GM12878 (cell line): Measurements from ENCODE around the gene AKNA. TPM values are rescaled to one million over a fixed set of nuclear protein-coding genes. Genes with fewer than 3 reads are reported as not detected.

Experiments
- ATF7 ChIP-seq: fragments of 450-650 bp; IDR thresholded peaks from 2 replicates; pipeline ENCODE4 v1.6.1; 2016; ENCODE audit warnings: low read depth, mild to moderate bottlenecking
- CREB1 ChIP-seq: IDR thresholded peaks from 2 replicates; pipeline ENCODE4 v1.6.1; 2012; ENCODE audit warnings: low read depth, mild to moderate bottlenecking, inconsistent platforms
- RELB ChIP-seq: fragments of 450-650 bp; IDR thresholded peaks from 2 replicates; pipeline ENCODE4 v1.6.1; 2017; ENCODE audit warnings: low read depth, mild to moderate bottlenecking, moderate library complexity
- ZBTB33 ChIP-seq: fragments of 450-650 bp; IDR thresholded peaks from 2 replicates; pipeline ENCODE4 v1.6.1; 2017; ENCODE audit warnings: mild to moderate bottlenecking
- polyA plus RNA-seq, 11 experiments: library from polyadenylated mRNA; depleted of rRNA in 4 of 11; unstranded in 6 of 11; stranded (reverse) in 5 of 11; fragments of >200 nt; fragmentation: Nextera tagmentation in 4 of 11; fragmentation: Illumina TruSeq in 1 of 11; extraction: Ambion mirVana in 4 of 11; extraction: Trizol in 1 of 11; gene quantifications; 1 replicate in 1 of 11; 2 replicates in 10 of 11; pipeline versions ENCODE4 v1.2.1 to v1.2.3, GENCODE V29; 2011 to 2016; ENCODE audit warnings: inconsistent platforms in 2 of 11, missing spikeins in 2 of 11, low read depth in 1 of 11
- total RNA-seq, 4 experiments: library from RNA; depleted of rRNA in 3 of 4; stranded (reverse); fragments of >200 nt in 3 of 4; fragmentation: Illumina TruSeq in 1 of 4; extraction: Trizol in 1 of 4; gene quantifications; 2 replicates each; pipeline versions ENCODE4 v1.2.1 to v1.2.3, GENCODE V29; 2013 to 2021
- TF ChIP-seq, protein P1 (sequence below): IDR thresholded peaks from 2 replicates; pipeline ENCODE4 v1.6.1; 2012; ENCODE audit warnings: improper control_type of control experiment, low read depth, low read length; ENCODE audit not compliant: insufficient replicate concordance

AKNA gene
- total and polyA plus RNA-seq, 10 of the 15 experiments (the other 5 are each of a cell fraction or from before 2014, with no cell fraction given), result 1.6 to 132 (median 35.3) TPM

DNA sequence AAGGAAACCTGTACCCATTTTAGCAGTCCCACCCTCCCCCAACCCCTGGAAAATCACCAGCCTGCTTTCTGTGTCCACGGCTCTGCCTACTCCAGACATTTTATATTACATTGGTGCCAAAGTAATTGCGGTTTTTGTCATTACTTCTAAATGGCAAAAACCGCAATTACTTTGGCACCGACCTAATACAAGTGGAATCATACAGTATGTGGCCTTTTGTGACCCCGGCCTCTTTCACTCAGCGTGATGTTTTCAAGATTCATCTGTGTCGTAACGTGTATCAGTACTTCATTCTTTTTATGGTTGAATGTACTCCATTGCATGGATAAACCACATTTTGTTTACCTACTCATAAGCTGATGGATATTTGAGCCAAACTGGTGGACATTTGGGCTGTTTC is 74.6 kb downstream of the AKNA start (continued):
- no peak for TF ChIP-seq CREB1
- no peak for TF ChIP-seq ATF7
- TF ChIP-seq RELB, result no peak
- TF ChIP-seq, protein P1, sequence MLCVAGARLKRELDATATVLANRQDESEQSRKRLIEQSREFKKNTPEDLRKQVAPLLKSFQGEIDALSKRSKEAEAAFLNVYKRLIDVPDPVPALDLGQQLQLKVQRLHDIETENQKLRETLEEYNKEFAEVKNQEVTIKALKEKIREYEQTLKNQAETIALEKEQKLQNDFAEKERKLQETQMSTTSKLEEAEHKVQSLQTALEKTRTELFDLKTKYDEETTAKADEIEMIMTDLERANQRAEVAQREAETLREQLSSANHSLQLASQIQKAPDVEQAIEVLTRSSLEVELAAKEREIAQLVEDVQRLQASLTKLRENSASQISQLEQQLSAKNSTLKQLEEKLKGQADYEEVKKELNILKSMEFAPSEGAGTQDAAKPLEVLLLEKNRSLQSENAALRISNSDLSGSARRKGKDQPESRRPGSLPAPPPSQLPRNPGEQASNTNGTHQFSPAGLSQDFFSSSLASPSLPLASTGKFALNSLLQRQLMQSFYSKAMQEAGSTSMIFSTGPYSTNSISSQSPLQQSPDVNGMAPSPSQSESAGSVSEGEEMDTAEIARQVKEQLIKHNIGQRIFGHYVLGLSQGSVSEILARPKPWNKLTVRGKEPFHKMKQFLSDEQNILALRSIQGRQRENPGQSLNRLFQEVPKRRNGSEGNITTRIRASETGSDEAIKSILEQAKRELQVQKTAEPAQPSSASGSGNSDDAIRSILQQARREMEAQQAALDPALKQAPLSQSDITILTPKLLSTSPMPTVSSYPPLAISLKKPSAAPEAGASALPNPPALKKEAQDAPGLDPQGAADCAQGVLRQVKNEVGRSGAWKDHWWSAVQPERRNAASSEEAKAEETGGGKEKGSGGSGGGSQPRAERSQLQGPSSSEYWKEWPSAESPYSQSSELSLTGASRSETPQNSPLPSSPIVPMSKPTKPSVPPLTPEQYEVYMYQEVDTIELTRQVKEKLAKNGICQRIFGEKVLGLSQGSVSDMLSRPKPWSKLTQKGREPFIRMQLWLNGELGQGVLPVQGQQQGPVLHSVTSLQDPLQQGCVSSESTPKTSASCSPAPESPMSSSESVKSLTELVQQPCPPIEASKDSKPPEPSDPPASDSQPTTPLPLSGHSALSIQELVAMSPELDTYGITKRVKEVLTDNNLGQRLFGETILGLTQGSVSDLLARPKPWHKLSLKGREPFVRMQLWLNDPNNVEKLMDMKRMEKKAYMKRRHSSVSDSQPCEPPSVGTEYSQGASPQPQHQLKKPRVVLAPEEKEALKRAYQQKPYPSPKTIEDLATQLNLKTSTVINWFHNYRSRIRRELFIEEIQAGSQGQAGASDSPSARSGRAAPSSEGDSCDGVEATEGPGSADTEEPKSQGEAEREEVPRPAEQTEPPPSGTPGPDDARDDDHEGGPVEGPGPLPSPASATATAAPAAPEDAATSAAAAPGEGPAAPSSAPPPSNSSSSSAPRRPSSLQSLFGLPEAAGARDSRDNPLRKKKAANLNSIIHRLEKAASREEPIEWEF, result no peak
- no peak for TF ChIP-seq ZBTB33
